Activated B cell treated with CpG ODN at 0.5 μM for 24 hours (primary cell): ENCODE data around the gene TGFBR2. TPM values are rescaled to one million over a fixed set of nuclear protein-coding genes. Genes with fewer than 3 reads are reported as not detected.

Experiments used
- ATAC-seq: fragments of 200-7000 bp; cut with Tn5 transposase; one replicate; pipeline ENCODE4 v1.10.0; 2021; ENCODE audit warnings: low read depth, mild to moderate bottlenecking, moderate library complexity
- CTCF ChIA-PET: fragments of 350-600 bp; sonication (Branson Sonifier 250); formaldehyde crosslinking; loops from one replicate; lab custom pipeline; 2021; ENCODE audit warnings: antibody characterized with exemption; lab: Charles Lee
- POLR2A ChIA-PET: fragments of 350-600 bp; sonication (Branson Sonifier 250); formaldehyde crosslinking; loops from one replicate; lab custom pipeline; 2021; ENCODE audit warnings: antibody characterized with exemption; lab: Charles Lee
- DNase-seq: peaks from one replicate; pipeline ENCODE4 v3.0.0; 2022
- H3K27ac Mint-ChIP-seq: one replicate; pipeline ENCODE4 v1.8.0; 2020; ENCODE audit warnings: mixed read lengths
- H3K27me3 Mint-ChIP-seq: one replicate; pipeline ENCODE4 v1.8.0; 2021; ENCODE audit warnings: mixed read lengths
- H3K36me3 Mint-ChIP-seq: one replicate; pipeline ENCODE4 v1.8.0; 2021; ENCODE audit warnings: low read depth, mixed read lengths
- H3K4me1 Mint-ChIP-seq: one replicate; pipeline ENCODE4 v1.8.0; 2021; ENCODE audit warnings: mixed read lengths
- H3K4me3 Mint-ChIP-seq: one replicate; pipeline ENCODE4 v1.8.0; 2020; ENCODE audit warnings: mild to moderate bottlenecking, mixed read lengths
- H3K9me3 Mint-ChIP-seq: one replicate; pipeline ENCODE4 v1.8.0; 2020; ENCODE audit warnings: mixed read lengths
- CTCF ChIP-seq: fragments of 200-600 bp; IDR thresholded peaks from one replicate; pipeline ENCODE4 v1.8.0; 2022; ENCODE audit warnings: antibody characterized with exemption, mild to moderate bottlenecking
- intact Hi-C: fragments of 100-400 bp; cut with micrococcal nuclease; formaldehyde crosslinking; loops from one replicate; pipeline ENCODE4 v1.15.1; 2024
- total RNA-seq: library from RNA; stranded (reverse); gene quantifications from 2 replicates; pipeline ENCODE4 v1.2.3, GENCODE V29; 2022

The TGFBR2 gene
- total RNA-seq, 1 donor from 2014 or later: 104 TPM

- ATAC-seq (no peak), DNase-seq (no peak)
- CTCF ChIA-PET: interaction anchor here (1.3 to 1.9 kb wide), 2 partner anchors 18 to 32 kb away, joined by 3 to 7 read pairs; no protein-coding TSS in a partner anchor
- H3K27me3 Mint-ChIP-seq: no peaks in the 10 kb centered on the region
- peaks cover 64% of the 10 kb centered on the region for H3K36me3 Mint-ChIP-seq
- no peak for TF ChIP-seq CTCF
- H3K4me3 Mint-ChIP-seq: peak overlapping the region; percentile 97
- H3K4me1 Mint-ChIP-seq: peaks cover 85% of the 10 kb centered on the region
- intact Hi-C loops: loop anchor here (1.0 kb wide), 1 partner anchor 9 kb away; no protein-coding TSS in a partner anchor
- peak overlapping the region; percentile 69 for H3K27ac Mint-ChIP-seq
- POLR2A ChIA-PET: interaction anchor here (0.5 to 2.8 kb wide), 10 partner anchors 8 to 277 kb away, joined by 3 to 9 read pairs (median 6); no protein-coding TSS in a partner anchor
- H3K9me3 Mint-ChIP-seq: no peaks in the 10 kb centered on the region
Observed at GRCh38 chr3:30610702-30611368, 4.4 kb downstream of the TGFBR2 start.

DNA sequence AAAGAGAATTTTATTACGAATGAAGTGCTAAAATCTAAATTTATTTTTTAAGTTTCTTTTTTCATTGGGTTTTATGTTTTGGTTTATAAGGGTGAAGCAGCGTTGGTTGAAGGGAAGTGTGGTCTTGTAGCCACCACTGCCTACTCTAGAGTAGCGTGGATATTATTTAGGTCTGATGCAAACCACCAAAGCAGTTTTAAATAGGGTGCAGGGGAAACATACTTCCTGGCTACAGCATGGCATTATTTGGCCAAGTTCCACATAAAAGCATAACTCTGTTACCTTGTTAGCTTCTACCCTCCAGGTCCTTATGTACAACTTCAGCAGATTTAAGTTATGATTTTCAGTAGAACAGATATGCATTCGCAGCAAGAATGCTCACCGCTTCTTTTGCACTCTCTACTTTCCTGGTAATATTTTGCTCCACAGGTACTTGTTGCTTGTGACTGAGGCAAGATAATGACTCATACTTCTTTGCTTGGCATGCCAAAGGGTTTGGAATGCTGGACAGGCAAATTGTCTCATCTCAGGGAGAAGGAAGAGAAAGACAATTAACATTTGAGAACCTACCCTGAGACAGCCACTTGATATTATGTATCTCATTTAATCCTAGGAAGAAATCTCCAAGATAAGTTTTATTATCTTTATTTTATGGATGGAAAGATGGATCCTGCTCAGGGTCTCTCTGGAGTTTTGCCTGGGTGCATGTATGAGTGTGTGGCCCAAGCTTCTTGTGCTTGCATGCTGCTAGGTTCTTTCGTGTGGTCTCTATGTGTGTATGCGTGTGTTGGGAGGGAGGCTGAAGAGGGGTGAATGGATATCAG, 5.4 kb downstream of the TGFBR2 start:
- ATAC-seq (no peak), DNase-seq (no peak)
- intact Hi-C loops: loop anchor here (1.0 kb wide), 1 partner anchor 8 kb away; no protein-coding TSS in a partner anchor
- H3K27me3 Mint-ChIP-seq: no peaks in the 10 kb centered on the region
- peaks cover 88% of the 10 kb centered on the region for H3K4me1 Mint-ChIP-seq
- peak overlapping the region; percentile 69 for H3K27ac Mint-ChIP-seq
- H3K36me3 Mint-ChIP-seq: peaks cover 69% of the 10 kb centered on the region
- CTCF ChIA-PET: interaction anchor here (1.9 kb wide), 1 partner anchor 17 kb away, joined by 7 read pairs; no protein-coding TSS in a partner anchor
- H3K4me3 Mint-ChIP-seq: peak overlapping the region; percentile 97
- POLR2A ChIA-PET: interaction anchor here (0.7 to 2.8 kb wide), 10 partner anchors 9 to 278 kb away, joined by 3 to 17 read pairs (median 6); no protein-coding TSS in a partner anchor
- H3K9me3 Mint-ChIP-seq: no peaks in the 10 kb centered on the region
- TF ChIP-seq CTCF: no peak

GRCh38 chr3:30612437-30613132, 6.2 kb downstream of the TGFBR2 start:
- ChIA-PET POLR2A (interaction anchor here (0.6 to 2.8 kb wide), 7 partner anchors 10 to 1385 kb away, joined by 3 to 17 read pairs (median 7); no protein-coding TSS in a partner anchor), CTCF (interaction anchor here (0.7 to 2.1 kb wide), 4 partner anchors 16 to 293 kb away, joined by 3 to 9 read pairs (median 6); no protein-coding TSS in a partner anchor)
- Mint-ChIP-seq H3K4me3 (peak overlapping the region; percentile 97), H3K4me1 (peaks cover 94% of the 10 kb centered on the region), H3K9me3 (no peaks in the 10 kb centered on the region), H3K27me3 (no peaks in the 10 kb centered on the region), H3K36me3 (peaks cover 69% of the 10 kb centered on the region), H3K27ac (peak overlapping the region; percentile 69)
- no peak for ATAC-seq
- TF ChIP-seq CTCF: no peak
- intact Hi-C loops: no loop called here
- no peak for DNase-seq

GRCh38 chr3:30613133-30613825, 6.9 kb downstream of the TGFBR2 start:
- H3K4me3 Mint-ChIP-seq: peak overlapping the region; percentile 97
- H3K27ac Mint-ChIP-seq: peak overlapping the region; percentile 69
- ChIA-PET CTCF (interaction anchor here (0.7 to 2.1 kb wide), 4 partner anchors 16 to 294 kb away, joined by 3 to 9 read pairs (median 6); no protein-coding TSS in a partner anchor), POLR2A (interaction anchor here (0.6 to 2.8 kb wide), 10 partner anchors 9 to 1384 kb away, joined by 3 to 17 read pairs (median 5); no protein-coding TSS in a partner anchor)
- peaks cover 68% of the 10 kb centered on the region for H3K36me3 Mint-ChIP-seq
- peaks cover 96% of the 10 kb centered on the region for H3K4me1 Mint-ChIP-seq
- no peak for ATAC-seq
- intact Hi-C loops: no loop called here
- H3K9me3 Mint-ChIP-seq: no peaks in the 10 kb centered on the region
- DNase-seq: no peak
- no peaks in the 10 kb centered on the region for H3K27me3 Mint-ChIP-seq
- no peak for TF ChIP-seq CTCF
